ENCODE data around the gene CHD1L. TPM values are rescaled to one million over a fixed set of nuclear protein-coding genes. Genes with fewer than 3 reads are reported as not detected.

The CHD1L gene
- 36.4 and 74.9 TPM in 2 replicates for total RNA-seq

GRCh38 chr1:147242449-147243227 lies at the start of gene CHD1L:
Gene CHD1L (plus strand): TSS chr1:147242684. CDS start chr1:147242704, 20 bp downstream.

GRCh38 chr1:147225193-147225730 lies 17.2 kb upstream of the CHD1L start, which contains the start of gene FMO5:
Gene FMO5 (minus strand): TSS chr1:147225339. CDS start chr1:147225029, 310 bp downstream.

Other genes with a start within 250 kb of the CHD1L start
- gene PRKAB2, start 70.2 kb upstream of the CHD1L start, total RNA-seq, result 9.8 and 14.4 TPM in 2 replicates
- 0.75 and 0.77 TPM in 2 replicates for gene FMO5, start 17.3 kb upstream of the CHD1L start, total RNA-seq